H1 (cell line): Measurements from ENCODE around the gene MEIS2. TPM values are rescaled to one million over a fixed set of nuclear protein-coding genes. Genes with fewer than 3 reads are reported as not detected.

Source experiments
- CTCF ChIA-PET: fragments of 300-600 bp; sonication (Branson Sonifier 250); formaldehyde crosslinking; loops from one replicate; lab custom pipeline; 2021; ENCODE audit not compliant: partially characterized antibody; lab: Charles Lee
- POLR2A ChIA-PET: fragments of 300-600 bp; sonication (Branson Sonifier 250); formaldehyde crosslinking; loops from one replicate; lab custom pipeline; 2021; ENCODE audit warnings: inconsistent platforms; ENCODE audit not compliant: partially characterized antibody; lab: Charles Lee
- DNase-seq, 2 experiments: peaks; one replicate each; pipeline versions ENCODE4 v3.0.0 to v3.0.0-alpha.2; 2010 to 2022; ENCODE audit warnings: low spot score in 2 of 2, low read depth in 1 of 2, mixed read lengths in 1 of 2
- FAIRE-seq: peaks from 2 replicates; lab custom pipeline; 2011; peaks lifted over from hg19 to GRCh38; lab: Jason Lieb, UNC
- H2AFZ ChIP-seq: 2 replicates; pipeline ENCODE4 v1.8.1; 2012; ENCODE audit warnings: low read length, inconsistent platforms
- H2AK5ac ChIP-seq: 2 replicates; pipeline ENCODE4 v1.6.1; 2013; ENCODE audit warnings: low read depth, low read length
- H2BK120ac ChIP-seq: replicated peaks from 2 replicates; pipeline ENCODE3; 2013; ENCODE audit warnings: low read depth, low read length, inconsistent platforms
- H2BK12ac ChIP-seq: 2 replicates; pipeline ENCODE4 v1.6.1; 2013; ENCODE audit warnings: low read depth, low read length
- H2BK15ac ChIP-seq: 2 replicates; pipeline ENCODE4 v1.6.1; 2013; ENCODE audit warnings: low read length
- H2BK20ac ChIP-seq: 2 replicates; pipeline ENCODE4 v1.6.1; 2013; ENCODE audit warnings: low read length
- H2BK5ac ChIP-seq: 2 replicates; pipeline ENCODE4 v1.6.1; 2013; ENCODE audit warnings: low read depth, low read length
- H3K14ac ChIP-seq: 2 replicates; pipeline ENCODE4 v1.6.1; 2013; ENCODE audit warnings: inconsistent platforms; ENCODE audit not compliant: insufficient read length
- H3K18ac ChIP-seq: 2 replicates; pipeline ENCODE4 v1.6.1; 2013; ENCODE audit warnings: low read length; ENCODE audit errors: extremely low read depth
- H3K23ac ChIP-seq: 2 replicates; pipeline ENCODE4 v1.6.1; 2013; ENCODE audit warnings: inconsistent platforms; ENCODE audit not compliant: insufficient read length
- H3K23me2 ChIP-seq: 2 replicates; pipeline ENCODE4 v1.6.1; 2013; ENCODE audit warnings: low read depth, low read length
- H3K27ac ChIP-seq: 2 replicates; pipeline ENCODE4 v1.6.1; 2011; ENCODE audit warnings: low read depth, low read length, inconsistent platforms
- H3K27me3 ChIP-seq, 4 experiments: replicated peaks in 1 of 4; 1 replicate in 1 of 4; 2 replicates in 3 of 4; pipeline versions ENCODE4 v1.6.1 to v1.8.1; 2011 to 2013; ENCODE audit warnings: low read length in 3 of 4, mild to moderate bottlenecking in 3 of 4, inconsistent platforms in 2 of 4, mixed read lengths in 2 of 4, moderate library complexity in 1 of 4; ENCODE audit not compliant: control insufficient read depth in 3 of 4, insufficient read depth in 3 of 4; ENCODE audit errors: extremely low read depth in 1 of 4
- H3K36me3 ChIP-seq, 4 experiments: 2 replicates each; pipeline versions ENCODE4 v1.6.1 to v1.8.1; 2011 to 2013; ENCODE audit warnings: mild to moderate bottlenecking in 4 of 4, low read length in 3 of 4, moderate library complexity in 2 of 4, control low read depth in 1 of 4, inconsistent platforms in 1 of 4; ENCODE audit not compliant: insufficient read depth in 4 of 4, control insufficient read depth in 2 of 4
- H3K4ac ChIP-seq: replicated peaks from 2 replicates; pipeline ENCODE3; 2013; ENCODE audit warnings: low read length, low read depth, mixed read lengths, inconsistent platforms; ENCODE audit not compliant: insufficient read length
- H3K4me1 ChIP-seq, 4 experiments: replicated peaks in 1 of 4; 1 replicate in 1 of 4; 2 replicates in 3 of 4; pipeline versions ENCODE4 v1.6.1 to v1.8.1; 2011 to 2013; ENCODE audit warnings: low read length in 3 of 4, inconsistent platforms in 2 of 4, mixed read lengths in 1 of 4; ENCODE audit not compliant: insufficient read depth in 4 of 4, control insufficient read depth in 3 of 4
- H3K4me2 ChIP-seq, 2 experiments: 2 replicates each; pipeline versions ENCODE4 v1.6.1 to v1.8.1; 2011 to 2013; ENCODE audit warnings: low read depth in 2 of 2, low read length in 2 of 2, control low read depth in 1 of 2, inconsistent platforms in 1 of 2, mild to moderate bottlenecking in 1 of 2; ENCODE audit not compliant: insufficient read depth in 1 of 2
- H3K4me3 ChIP-seq, 4 experiments: fragments of 200-600, 300-600 bp in 1 of 4; sonication (generic), shearing (Covaris generic), sonication (Bioruptor Twin) in 1 of 4; 2 replicates each; pipeline versions ENCODE4 v1.5.1 to v1.8.1; 2011 to 2016; ENCODE audit warnings: low read length in 4 of 4, low read depth in 3 of 4, control low read depth in 2 of 4, inconsistent platforms in 2 of 4, mild to moderate bottlenecking in 2 of 4, mixed read lengths in 1 of 4, moderate library complexity in 1 of 4; ENCODE audit not compliant: insufficient read depth in 2 of 4; ENCODE audit errors: extremely low read depth in 1 of 4
- H3K56ac ChIP-seq: replicated peaks from 2 replicates; pipeline ENCODE3; 2013; ENCODE audit warnings: low read depth, mild to moderate bottlenecking, mixed read lengths, low read length, inconsistent platforms; ENCODE audit not compliant: insufficient read length
- H3K79me1 ChIP-seq: 2 replicates; pipeline ENCODE4 v1.6.1; 2013; ENCODE audit warnings: low read depth, low read length, control low read depth
- H3K79me2 ChIP-seq, 2 experiments: 2 replicates each; pipeline versions ENCODE4 v1.6.1 to v1.8.1; 2012 to 2013; ENCODE audit warnings: low read length in 2 of 2, mild to moderate bottlenecking in 2 of 2, inconsistent platforms in 1 of 2; ENCODE audit not compliant: insufficient read depth in 2 of 2, control insufficient read depth in 1 of 2
- H3K9ac ChIP-seq, 4 experiments: replicated peaks in 1 of 4; 1 replicate in 1 of 4; 2 replicates in 3 of 4; pipeline versions ENCODE4 v1.6.1 to v1.8.1; 2011 to 2013; ENCODE audit warnings: low read depth in 3 of 4, low read length in 3 of 4, control low read depth in 2 of 4, mild to moderate bottlenecking in 2 of 4, moderate library complexity in 2 of 4, inconsistent platforms in 1 of 4; ENCODE audit errors: extremely low read depth in 1 of 4
- H3K9me3 ChIP-seq, 2 experiments: 2 replicates each; pipeline versions ENCODE4 v1.6.1 to v1.8.1; 2012 to 2013; ENCODE audit warnings: mild to moderate bottlenecking in 2 of 2, moderate library complexity in 2 of 2, control low read depth in 1 of 2, inconsistent platforms in 1 of 2, low read depth in 1 of 2, low read length in 1 of 2, mixed read lengths in 1 of 2; ENCODE audit not compliant: insufficient read depth in 2 of 2
- H4K20me1 ChIP-seq, 2 experiments: replicated peaks in 1 of 2; 2 replicates each; pipeline versions ENCODE3 to v1.8.1; 2011 to 2013; ENCODE audit warnings: inconsistent platforms in 2 of 2, low read length in 2 of 2, mild to moderate bottlenecking in 1 of 2; ENCODE audit not compliant: insufficient read depth in 2 of 2, control insufficient read depth in 1 of 2
- H4K5ac ChIP-seq: 2 replicates; pipeline ENCODE4 v1.6.1; 2013; ENCODE audit warnings: low read length, low read depth, mixed read lengths, inconsistent platforms; ENCODE audit not compliant: insufficient read length
- H4K8ac ChIP-seq: 2 replicates; pipeline ENCODE4 v1.8.0; 2013; ENCODE audit warnings: mild to moderate bottlenecking, moderate library complexity, low read length, inconsistent platforms; ENCODE audit not compliant: insufficient read depth; ENCODE audit errors: extremely low read depth
- H4K91ac ChIP-seq: replicated peaks from 2 replicates; pipeline ENCODE3; 2013; ENCODE audit warnings: low read length, mixed read lengths, inconsistent platforms; ENCODE audit not compliant: insufficient read length
- BRCA1 ChIP-seq: IDR thresholded peaks from 2 replicates; pipeline ENCODE4 v1.6.1; 2012; ENCODE audit warnings: low read depth, low read length, improper control_type of control experiment
- CEBPB ChIP-seq: IDR thresholded peaks from 2 replicates; pipeline ENCODE4 v1.6.1; 2012; ENCODE audit warnings: low read depth, low read length
- CHD1 ChIP-seq: IDR thresholded peaks from 2 replicates; pipeline ENCODE4 v1.6.1; 2012; ENCODE audit warnings: low read depth, low read length, improper control_type of control experiment
- CTBP2 ChIP-seq: IDR thresholded peaks from 2 replicates; pipeline ENCODE4 v1.7.0; 2011; ENCODE audit warnings: borderline replicate concordance, mild to moderate bottlenecking, moderate library complexity, mixed read lengths, low read length; ENCODE audit not compliant: insufficient read depth, insufficient read length
- EZH2 ChIP-seq: fragments of 200-600 bp; sonication (generic); IDR thresholded peaks from 2 replicates; pipeline ENCODE4 v1.7.1; 2012; ENCODE audit warnings: low read depth, mild to moderate bottlenecking, moderate library complexity, low read length, inconsistent platforms; ENCODE audit not compliant: severe bottlenecking
- JUND ChIP-seq: IDR thresholded peaks from 2 replicates; pipeline ENCODE4 v1.6.1; 2011; ENCODE audit warnings: mild to moderate bottlenecking, improper control_type of control experiment, low read length
- MAFK ChIP-seq: IDR thresholded peaks from 2 replicates; pipeline ENCODE4 v1.6.1; 2012; ENCODE audit warnings: low read depth, mild to moderate bottlenecking, improper control_type of control experiment, low read length
- RAD21 ChIP-seq, 2 experiments: IDR thresholded peaks in 1 of 2; conservative IDR thresholded peaks in 1 of 2; 2 replicates each; pipeline ENCODE4 v1.6.1; 2011; ENCODE audit warnings: low read depth in 2 of 2, low read length in 2 of 2, improper control_type of control experiment in 1 of 2, inconsistent platforms in 1 of 2, mild to moderate bottlenecking in 1 of 2, moderate library complexity in 1 of 2
- SIN3A ChIP-seq, 2 experiments: IDR thresholded peaks in 1 of 2; conservative IDR thresholded peaks in 1 of 2; 2 replicates each; pipeline ENCODE4 v1.6.1; 2011 to 2012; ENCODE audit warnings: low read length in 2 of 2, improper control_type of control experiment in 1 of 2, low read depth in 1 of 2, mild to moderate bottlenecking in 1 of 2
- SP2 ChIP-seq: IDR thresholded peaks from 2 replicates; pipeline ENCODE4 v1.6.1; 2012; ENCODE audit warnings: mild to moderate bottlenecking, low read length, inconsistent platforms
- SRF ChIP-seq: IDR thresholded peaks from 2 replicates; pipeline ENCODE4 v1.6.1; 2011; ENCODE audit warnings: mild to moderate bottlenecking, low read depth, low read length, moderate library complexity
- TAF1 ChIP-seq: IDR thresholded peaks from 2 replicates; pipeline ENCODE4 v1.6.1; 2011; ENCODE audit warnings: mild to moderate bottlenecking, low read depth, low read length
- TAF7 ChIP-seq: optimal IDR thresholded peaks from 2 replicates; pipeline ENCODE3; 2011; ENCODE audit warnings: low read depth, mild to moderate bottlenecking, inconsistent platforms, low read length, moderate library complexity, borderline replicate concordance
- ZNF274 ChIP-seq: IDR thresholded peaks from 2 replicates; pipeline ENCODE4 v1.7.0; 2012; ENCODE audit warnings: low read length, borderline replicate concordance; ENCODE audit errors: extremely low read depth
- polyA plus RNA-seq, 7 experiments: library from polyadenylated mRNA; depleted of rRNA in 3 of 7; stranded (reverse) in 5 of 7; unstranded in 2 of 7; fragments of >200 nt in 5 of 7; fragments of 200-250 nt in 2 of 7; gene quantifications; 1 replicate in 5 of 7; 2 replicates in 1 of 7; 4 replicates in 1 of 7; pipeline versions ENCODE4 v1.2.1 to v1.2.3, GENCODE V29; 2011 to 2013; ENCODE audit warnings: missing spikeins in 2 of 7, mixed read lengths in 2 of 7
- total RNA-seq: library from RNA; stranded (reverse); fragmentation: NEBNext Ultra II Directional; extraction: Animal tissue kit (Norgen Biotek cat#: 25700); gene quantifications from 2 replicates; pipeline ENCODE4 v1.2.1, GENCODE V29; 2021
- TF ChIP-seq, protein P1 (sequence below): IDR thresholded peaks from 2 replicates; pipeline ENCODE4 v1.6.1; 2012; ENCODE audit warnings: inconsistent platforms

MEIS2 gene
- total and polyA plus RNA-seq, 2 of the 8 experiments (the other 6 are each of a cell fraction or from before 2014, with no cell fraction given) = 0.22 to 1.2 TPM

GRCh38 chr15:37124331-37124730, 24.0 kb upstream of the MEIS2 start:
- Histone ChIP-seq H2AK5ac (no peak overlapping the region), H2AFZ (no peak overlapping the region), H3K4me3 (no peak overlapping the region), H3K27ac (no peak overlapping the region), H3K27me3 (no peaks in the 10 kb centered on the region), H3K9me3 (no peaks in the 10 kb centered on the region), H3K18ac (no peak overlapping the region), H2BK5ac (no peak overlapping the region), H3K79me1 (no peaks in the 10 kb centered on the region), H2BK15ac (no peak overlapping the region), H4K20me1 (no peaks in the 10 kb centered on the region), H3K14ac (no peak overlapping the region), H4K91ac (no peak overlapping the region), H3K9ac (no peak overlapping the region), H3K23ac (no peak overlapping the region), H2BK12ac (no peak overlapping the region), H4K5ac (no peak overlapping the region), H3K23me2 (no peaks in the 10 kb centered on the region), H3K4me1 (peaks cover 0 to 3% (median 0%) of the 10 kb centered on the region in 4 experiments; a peak in 3 of 7 replicates), H3K79me2 (no peaks in the 10 kb centered on the region), H3K4ac (no peak overlapping the region), H3K56ac (no peak overlapping the region), H3K36me3 (no peaks in the 10 kb centered on the region), H3K4me2 (no peak overlapping the region), H4K8ac (no peak overlapping the region), H2BK20ac (no peak overlapping the region), H2BK120ac (no peak overlapping the region)
- ChIA-PET CTCF (interaction anchor here (0.6 to 4.0 kb wide), 3 partner anchors 10 to 1602 kb away, joined by 3 to 18 read pairs (median 3); no protein-coding TSS in a partner anchor), POLR2A (no interaction called here)
- no peak for FAIRE-seq
- DNase-seq = no peak
- TF ChIP-seq TAF1 (no peak), CEBPB (no peak), SP2 (no peak), JUND (no peak), CTBP2 (no peak), MAFK (no peak), CHD1 (no peak), TAF7 (no peak), ZNF274 (no peak), SRF (no peak), BRCA1 (no peak), SIN3A (conservative IDR thresholded peaks at IDR 0.05 in 1 of 2, IDR thresholded peaks at IDR 0.05 in 1 of 2; ENCODE audit: low read depth in 1 of 2, low read length in 2 of 2) (no peak), EZH2 (no peak), RAD21 (IDR thresholded peaks at IDR 0.05 in 1 of 2, conservative IDR thresholded peaks at IDR 0.05 in 1 of 2; ENCODE audit: low read depth in 2 of 2, low read length in 2 of 2) (no peak)
- TF ChIP-seq, protein P1, sequence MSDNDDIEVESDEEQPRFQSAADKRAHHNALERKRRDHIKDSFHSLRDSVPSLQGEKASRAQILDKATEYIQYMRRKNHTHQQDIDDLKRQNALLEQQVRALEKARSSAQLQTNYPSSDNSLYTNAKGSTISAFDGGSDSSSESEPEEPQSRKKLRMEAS = no peak
